Measurements from ENCODE around the gene CIDEB.

GRCh38 chr14:24337824-24338175, 30.0 kb upstream of the CIDEB start:
- TF ChIP-seq, protein P1, sequence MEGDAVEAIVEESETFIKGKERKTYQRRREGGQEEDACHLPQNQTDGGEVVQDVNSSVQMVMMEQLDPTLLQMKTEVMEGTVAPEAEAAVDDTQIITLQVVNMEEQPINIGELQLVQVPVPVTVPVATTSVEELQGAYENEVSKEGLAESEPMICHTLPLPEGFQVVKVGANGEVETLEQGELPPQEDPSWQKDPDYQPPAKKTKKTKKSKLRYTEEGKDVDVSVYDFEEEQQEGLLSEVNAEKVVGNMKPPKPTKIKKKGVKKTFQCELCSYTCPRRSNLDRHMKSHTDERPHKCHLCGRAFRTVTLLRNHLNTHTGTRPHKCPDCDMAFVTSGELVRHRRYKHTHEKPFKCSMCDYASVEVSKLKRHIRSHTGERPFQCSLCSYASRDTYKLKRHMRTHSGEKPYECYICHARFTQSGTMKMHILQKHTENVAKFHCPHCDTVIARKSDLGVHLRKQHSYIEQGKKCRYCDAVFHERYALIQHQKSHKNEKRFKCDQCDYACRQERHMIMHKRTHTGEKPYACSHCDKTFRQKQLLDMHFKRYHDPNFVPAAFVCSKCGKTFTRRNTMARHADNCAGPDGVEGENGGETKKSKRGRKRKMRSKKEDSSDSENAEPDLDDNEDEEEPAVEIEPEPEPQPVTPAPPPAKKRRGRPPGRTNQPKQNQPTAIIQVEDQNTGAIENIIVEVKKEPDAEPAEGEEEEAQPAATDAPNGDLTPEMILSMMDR (IDR thresholded peaks at IDR 0.05) = no peak
- TF ChIP-seq POLR2A (IDR thresholded peaks at IDR 0.05) = no peak
- TF ChIP-seq EP300 (IDR thresholded peaks at IDR 0.05) = no peak

Data from gastroesophageal sphincter (tissue), 3 donors.